HG03565 (cell line): ENCODE data around the gene TMEM248.
"Not testable (repeated sequence)": the region's sequence is repeated elsewhere in the genome, so short reads cannot be mapped to it uniquely, and the experiment has no call there.

ENCODE experiments used
- ATAC-seq: cut with Tn5 transposase; IDR thresholded peaks from one replicate; pipeline ENCODE4 v1.9.1; 2021; ENCODE audit warnings: mild to moderate bottlenecking, moderate library complexity; ENCODE audit not compliant: unreplicated experiment

TMEM248 gene

GRCh38 chr7:66948480-66949109 lies 27.6 kb downstream of the TMEM248 start:
- ATAC-seq = no peak

- no peak for ATAC-seq
Measured at GRCh38 chr7:66950311-66950710, 29.3 kb downstream of the TMEM248 start.

GRCh38 chr7:66950763-66951162 lies 29.7 kb downstream of the TMEM248 start:
- ATAC-seq = no peak

- no peak for ATAC-seq
Measured at GRCh38 chr7:66952343-66953043, 31.5 kb downstream of the TMEM248 start.

GRCh38 chr7:66953044-66953427 lies 32.0 kb downstream of the TMEM248 start:
- no peak for ATAC-seq

- no peak for ATAC-seq
Measured at GRCh38 chr7:66957595-66958290, 36.7 kb downstream of the TMEM248 start.

- ATAC-seq = no peak
Measured at GRCh38 chr7:66958538-66959350, 37.7 kb downstream of the TMEM248 start.

- ATAC-seq = no peak
Measured at GRCh38 chr7:66960192-66960591, 39.2 kb downstream of the TMEM248 start.

- no peak for ATAC-seq
Measured at GRCh38 chr7:66961096-66961495, 40.1 kb downstream of the TMEM248 start.

GRCh38 chr7:66964411-66964810 lies 43.4 kb downstream of the TMEM248 start:
- no peak for ATAC-seq

GRCh38 chr7:66967029-66967428 lies 46.0 kb downstream of the TMEM248 start:
- no peak for ATAC-seq

- ATAC-seq = not testable (repeated sequence)
Measured at GRCh38 chr7:66969001-66969400, 48.0 kb downstream of the TMEM248 start.

- no peak for ATAC-seq
Measured at GRCh38 chr7:66970310-66970709, 49.3 kb downstream of the TMEM248 start.

- no peak for ATAC-seq
Measured at GRCh38 chr7:66974986-66975590, 54.1 kb downstream of the TMEM248 start.

GRCh38 chr7:66978312-66978711 lies 57.3 kb downstream of the TMEM248 start:
- ATAC-seq = not testable (repeated sequence)

- not testable (repeated sequence) for ATAC-seq
Measured at GRCh38 chr7:66979013-66979412, 58.0 kb downstream of the TMEM248 start.

- ATAC-seq = not testable (repeated sequence)
Measured at GRCh38 chr7:66980336-66980735, 59.3 kb downstream of the TMEM248 start.

GRCh38 chr7:66989552-66989951 lies 68.5 kb downstream of the TMEM248 start:
- ATAC-seq = not testable (repeated sequence)

- not testable (repeated sequence) for ATAC-seq
Measured at GRCh38 chr7:66994051-66994450, 73.0 kb downstream of the TMEM248 start.

GRCh38 chr7:66994691-66995049 lies 73.6 kb downstream of the TMEM248 start:
- ATAC-seq = not testable (repeated sequence)
